ENCODE measurements around the gene TEX44. TPM values are rescaled to one million over a fixed set of nuclear protein-coding genes. Genes with fewer than 3 reads are reported as not detected.

The TEX44 gene
- total and polyA plus RNA-seq, 2 of the 13 experiments (the other 11 are each of a cell fraction or from before 2014, with no cell fraction given): not detected

DNA sequence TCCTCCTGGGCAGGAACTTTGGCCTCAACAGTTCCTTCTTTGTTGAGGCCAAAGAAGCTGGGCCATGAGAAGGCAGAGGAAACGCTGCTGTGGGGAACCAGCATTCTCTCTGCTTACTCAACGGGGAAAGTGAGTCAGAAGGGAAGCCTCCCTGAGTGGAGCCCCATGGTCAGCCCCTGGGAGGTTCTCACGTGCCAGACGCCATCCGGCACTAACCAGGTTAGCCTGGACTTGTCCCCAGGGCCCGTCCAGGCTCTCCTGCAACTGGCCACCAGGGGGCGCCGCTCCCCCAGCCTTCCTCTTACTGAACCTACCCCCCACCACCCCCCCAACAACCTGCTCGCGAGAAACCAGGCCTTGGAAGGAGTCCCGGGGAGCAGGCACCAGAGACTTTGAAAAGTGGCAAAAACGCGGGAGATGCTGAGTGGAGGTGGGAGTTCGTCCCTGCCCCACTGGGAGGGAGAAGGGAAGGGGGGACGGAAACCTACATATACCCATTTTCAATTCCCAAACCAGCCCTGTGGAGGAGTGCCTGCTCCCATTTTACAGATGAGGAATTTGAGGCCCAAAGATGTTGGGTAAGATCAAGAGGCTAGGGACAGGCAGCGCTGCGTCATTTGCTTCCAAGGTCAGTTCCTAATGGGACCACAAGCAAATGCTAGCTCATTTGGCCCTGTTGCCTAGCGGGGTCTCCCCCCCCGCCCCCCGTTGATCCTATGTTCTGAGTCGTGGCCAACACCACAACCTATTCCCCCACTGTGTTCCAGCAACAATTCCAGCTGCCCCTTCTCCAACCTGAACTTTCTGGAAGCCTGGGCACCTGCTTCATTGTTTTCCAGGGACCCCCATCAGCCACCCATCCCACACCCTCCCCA, 20.0 kb downstream of the TEX44 start (continued):
- peak; percentile 79; the same call in 1 of the 2 replicates for TF ChIP-seq ZNF788 (CRISPR knock-in tag; IDR thresholded peaks at IDR 0.05; ENCODE audit: borderline replicate concordance)
- no peak for TF ChIP-seq ZNF878 (CRISPR knock-in tag; IDR thresholded peaks at IDR 0.05)
- 0 out of 2 replicates have a peak, but pooled peaks have one; percentile 35 for TF ChIP-seq ZNF567 (CRISPR knock-in tag; IDR thresholded peaks at IDR 0.05; ENCODE audit: borderline replicate concordance)
- TF ChIP-seq ZFY (CRISPR knock-in tag; IDR thresholded peaks at IDR 0.05): peak; percentile 41; the same call in 1 of the 2 replicates
- TF ChIP-seq MAZ (IDR thresholded peaks at IDR 0.05; ENCODE audit: borderline replicate concordance, low read depth, low read length): peak; percentile 65
- no peak for TF ChIP-seq MAZ (CRISPR knock-in tag; IDR thresholded peaks at IDR 0.05; ENCODE audit: low read depth)
- TF ChIP-seq MAFK (conservative IDR thresholded peaks at IDR 0.05 in 1 of 2, IDR thresholded peaks at IDR 0.05 in 1 of 2; ENCODE audit: low read length in 2 of 2): no peak
- TF ChIP-seq, protein P1, sequence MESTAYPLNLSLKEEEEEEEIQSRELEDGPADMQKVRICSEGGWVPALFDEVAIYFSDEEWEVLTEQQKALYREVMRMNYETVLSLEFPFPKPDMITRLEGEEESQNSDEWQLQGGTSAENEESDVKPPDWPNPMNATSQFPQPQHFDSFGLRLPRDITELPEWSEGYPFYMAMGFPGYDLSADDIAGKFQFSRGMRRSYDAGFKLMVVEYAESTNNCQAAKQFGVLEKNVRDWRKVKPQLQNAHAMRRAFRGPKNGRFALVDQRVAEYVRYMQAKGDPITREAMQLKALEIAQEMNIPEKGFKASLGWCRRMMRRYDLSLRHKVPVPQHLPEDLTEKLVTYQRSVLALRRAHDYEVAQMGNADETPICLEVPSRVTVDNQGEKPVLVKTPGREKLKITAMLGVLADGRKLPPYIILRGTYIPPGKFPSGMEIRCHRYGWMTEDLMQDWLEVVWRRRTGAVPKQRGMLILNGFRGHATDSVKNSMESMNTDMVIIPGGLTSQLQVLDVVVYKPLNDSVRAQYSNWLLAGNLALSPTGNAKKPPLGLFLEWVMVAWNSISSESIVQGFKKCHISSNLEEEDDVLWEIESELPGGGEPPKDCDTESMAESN (CRISPR knock-in tag; conservative IDR thresholded peaks at IDR 0.05): peak; percentile 54; the same call in 1 of the 2 replicates
- peak; percentile 82; the same call in 1 of the 2 replicates for TF ChIP-seq SSRP1 (CRISPR knock-in tag; IDR thresholded peaks at IDR 0.05)
- TF ChIP-seq FOSL2 (CRISPR knock-in tag; IDR thresholded peaks at IDR 0.05): peak; percentile 21
- peak; percentile 53; the same call in 1 of the 2 replicates for TF ChIP-seq SP4 (CRISPR knock-in tag; IDR thresholded peaks at IDR 0.05)
- peak; percentile 78 for TF ChIP-seq TARDBP (CRISPR knock-in tag; IDR thresholded peaks at IDR 0.05)
- TF ChIP-seq ZNF713 (CRISPR knock-in tag; IDR thresholded peaks at IDR 0.05): 0 out of 2 replicates have a peak, but pooled peaks have one; percentile 48
- TF ChIP-seq NFIC (IDR thresholded peaks at IDR 0.05; ENCODE audit: low read length): no peak
- peak; percentile 55; the same call in 1 of the 2 replicates for TF ChIP-seq ZNF777 (CRISPR knock-in tag; IDR thresholded peaks at IDR 0.05)
- TF ChIP-seq, protein P2, sequence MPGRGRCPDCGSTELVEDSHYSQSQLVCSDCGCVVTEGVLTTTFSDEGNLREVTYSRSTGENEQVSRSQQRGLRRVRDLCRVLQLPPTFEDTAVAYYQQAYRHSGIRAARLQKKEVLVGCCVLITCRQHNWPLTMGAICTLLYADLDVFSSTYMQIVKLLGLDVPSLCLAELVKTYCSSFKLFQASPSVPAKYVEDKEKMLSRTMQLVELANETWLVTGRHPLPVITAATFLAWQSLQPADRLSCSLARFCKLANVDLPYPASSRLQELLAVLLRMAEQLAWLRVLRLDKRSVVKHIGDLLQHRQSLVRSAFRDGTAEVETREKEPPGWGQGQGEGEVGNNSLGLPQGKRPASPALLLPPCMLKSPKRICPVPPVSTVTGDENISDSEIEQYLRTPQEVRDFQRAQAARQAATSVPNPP (CRISPR knock-in tag; IDR thresholded peaks at IDR 0.05): 0 out of 2 replicates have a peak, but pooled peaks have one; percentile 34
- TF ChIP-seq STAT6 (CRISPR knock-in tag; IDR thresholded peaks at IDR 0.05; ENCODE audit: borderline replicate concordance): no peak
- peak; percentile 77 for TF ChIP-seq ZEB1 (IDR thresholded peaks at IDR 0.05; ENCODE audit: insufficient replicate concordance, low read depth)
- TF ChIP-seq NFATC3 (CRISPR knock-in tag; IDR thresholded peaks at IDR 0.05): peak; percentile 48; the same call in 1 of the 2 replicates
- TF ChIP-seq, protein P3, sequence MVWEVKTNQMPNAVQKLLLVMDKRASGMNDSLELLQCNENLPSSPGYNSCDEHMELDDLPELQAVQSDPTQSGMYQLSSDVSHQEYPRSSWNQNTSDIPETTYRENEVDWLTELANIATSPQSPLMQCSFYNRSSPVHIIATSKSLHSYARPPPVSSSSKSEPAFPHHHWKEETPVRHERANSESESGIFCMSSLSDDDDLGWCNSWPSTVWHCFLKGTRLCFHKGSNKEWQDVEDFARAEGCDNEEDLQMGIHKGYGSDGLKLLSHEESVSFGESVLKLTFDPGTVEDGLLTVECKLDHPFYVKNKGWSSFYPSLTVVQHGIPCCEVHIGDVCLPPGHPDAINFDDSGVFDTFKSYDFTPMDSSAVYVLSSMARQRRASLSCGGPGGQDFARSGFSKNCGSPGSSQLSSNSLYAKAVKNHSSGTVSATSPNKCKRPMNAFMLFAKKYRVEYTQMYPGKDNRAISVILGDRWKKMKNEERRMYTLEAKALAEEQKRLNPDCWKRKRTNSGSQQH (CRISPR knock-in tag; IDR thresholded peaks at IDR 0.05; ENCODE audit: low read depth): 0 out of 2 replicates have a peak, but pooled peaks have one; percentile 32
- TF ChIP-seq RAD21 (CRISPR knock-in tag; IDR thresholded peaks at IDR 0.05): peak; percentile 91
